GM12878 (cell line): ENCODE data around the gene FN1.

Source experiments
- MAX ChIP-seq: IDR thresholded peaks from 2 replicates; pipeline ENCODE4 v1.6.1; 2012; ENCODE audit warnings: low read depth, low read length, improper control_type of control experiment
- TF ChIP-seq, protein P1 (sequence below): IDR thresholded peaks from 2 replicates; pipeline ENCODE4 v1.6.1; 2011; ENCODE audit warnings: mild to moderate bottlenecking, low read depth, low read length, moderate library complexity; ENCODE audit not compliant: insufficient replicate concordance
- TF ChIP-seq, protein P2 (sequence below), 3 experiments: IDR thresholded peaks in 2 of 3; conservative IDR thresholded peaks in 1 of 3; 2 replicates each; pipeline ENCODE4 v1.5.1; 2011; ENCODE audit warnings: low read depth in 3 of 3, low read length in 3 of 3, mild to moderate bottlenecking in 3 of 3, control low read depth in 2 of 3, moderate library complexity in 2 of 3, inconsistent platforms in 1 of 3, mixed read lengths in 1 of 3; ENCODE audit not compliant: control insufficient read depth in 2 of 3, insufficient read depth in 1 of 3; ENCODE audit errors: extremely low read depth in 1 of 3

DNA sequence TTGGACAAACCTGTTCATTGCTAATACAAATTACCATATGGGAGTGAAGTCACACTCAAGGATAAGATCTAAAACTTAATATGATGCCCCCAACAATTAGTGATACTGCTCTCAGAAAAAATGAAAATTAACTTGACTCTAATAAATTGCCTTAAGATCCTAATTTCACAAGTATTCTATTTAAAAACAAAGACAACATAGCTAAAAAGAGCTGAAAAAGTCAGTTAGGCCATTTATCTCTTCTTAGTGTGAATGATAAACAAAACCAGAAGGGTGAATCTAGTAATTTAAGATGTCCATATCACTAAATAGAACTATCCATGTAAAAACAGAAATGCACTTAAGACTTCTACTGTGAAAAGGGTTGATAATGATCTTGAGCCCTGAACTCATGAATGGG, 53.4 kb downstream of the FN1 start:
- TF ChIP-seq, protein P1, sequence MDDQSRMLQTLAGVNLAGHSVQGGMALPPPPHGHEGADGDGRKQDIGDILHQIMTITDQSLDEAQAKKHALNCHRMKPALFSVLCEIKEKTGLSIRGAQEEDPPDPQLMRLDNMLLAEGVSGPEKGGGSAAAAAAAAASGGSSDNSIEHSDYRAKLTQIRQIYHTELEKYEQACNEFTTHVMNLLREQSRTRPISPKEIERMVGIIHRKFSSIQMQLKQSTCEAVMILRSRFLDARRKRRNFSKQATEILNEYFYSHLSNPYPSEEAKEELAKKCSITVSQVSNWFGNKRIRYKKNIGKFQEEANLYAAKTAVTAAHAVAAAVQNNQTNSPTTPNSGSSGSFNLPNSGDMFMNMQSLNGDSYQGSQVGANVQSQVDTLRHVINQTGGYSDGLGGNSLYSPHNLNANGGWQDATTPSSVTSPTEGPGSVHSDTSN, result no peak
- TF ChIP-seq, protein P2, sequence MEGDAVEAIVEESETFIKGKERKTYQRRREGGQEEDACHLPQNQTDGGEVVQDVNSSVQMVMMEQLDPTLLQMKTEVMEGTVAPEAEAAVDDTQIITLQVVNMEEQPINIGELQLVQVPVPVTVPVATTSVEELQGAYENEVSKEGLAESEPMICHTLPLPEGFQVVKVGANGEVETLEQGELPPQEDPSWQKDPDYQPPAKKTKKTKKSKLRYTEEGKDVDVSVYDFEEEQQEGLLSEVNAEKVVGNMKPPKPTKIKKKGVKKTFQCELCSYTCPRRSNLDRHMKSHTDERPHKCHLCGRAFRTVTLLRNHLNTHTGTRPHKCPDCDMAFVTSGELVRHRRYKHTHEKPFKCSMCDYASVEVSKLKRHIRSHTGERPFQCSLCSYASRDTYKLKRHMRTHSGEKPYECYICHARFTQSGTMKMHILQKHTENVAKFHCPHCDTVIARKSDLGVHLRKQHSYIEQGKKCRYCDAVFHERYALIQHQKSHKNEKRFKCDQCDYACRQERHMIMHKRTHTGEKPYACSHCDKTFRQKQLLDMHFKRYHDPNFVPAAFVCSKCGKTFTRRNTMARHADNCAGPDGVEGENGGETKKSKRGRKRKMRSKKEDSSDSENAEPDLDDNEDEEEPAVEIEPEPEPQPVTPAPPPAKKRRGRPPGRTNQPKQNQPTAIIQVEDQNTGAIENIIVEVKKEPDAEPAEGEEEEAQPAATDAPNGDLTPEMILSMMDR (IDR thresholded peaks at IDR 0.05 in 2 of 3, conservative IDR thresholded peaks at IDR 0.05 in 1 of 3; ENCODE audit: control insufficient read depth in 2 of 3, extremely low read depth in 1 of 3, insufficient read depth in 1 of 3, low read depth in 3 of 3, low read length in 3 of 3), result no peak
- TF ChIP-seq MAX, result no peak
